ENCODE results near the gene UBASH3B.
A peak's percentile ranks its signal among the peaks of the same experiment; 100 is the strongest.

DNA sequence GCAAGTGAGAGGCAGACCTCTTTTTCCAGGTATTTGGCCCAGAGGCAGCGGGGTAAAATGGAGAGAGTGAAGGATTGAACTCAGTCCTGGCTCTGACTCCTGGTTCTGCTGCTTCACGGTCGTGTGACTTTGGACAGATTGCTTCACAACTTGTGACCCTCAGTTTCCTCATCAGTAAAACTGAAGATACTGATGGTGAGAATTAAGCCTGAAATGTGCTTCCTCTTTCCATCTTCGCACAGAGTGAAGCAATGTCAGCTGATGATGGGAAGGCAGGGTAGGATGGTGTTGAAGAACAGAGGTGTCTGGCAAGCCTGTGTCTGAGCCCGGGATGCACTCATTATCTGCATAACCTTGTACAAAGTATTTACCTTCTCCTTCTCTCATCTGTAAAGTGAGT, 59.0 kb downstream of the UBASH3B start:
- TF ChIP-seq, protein P1, sequence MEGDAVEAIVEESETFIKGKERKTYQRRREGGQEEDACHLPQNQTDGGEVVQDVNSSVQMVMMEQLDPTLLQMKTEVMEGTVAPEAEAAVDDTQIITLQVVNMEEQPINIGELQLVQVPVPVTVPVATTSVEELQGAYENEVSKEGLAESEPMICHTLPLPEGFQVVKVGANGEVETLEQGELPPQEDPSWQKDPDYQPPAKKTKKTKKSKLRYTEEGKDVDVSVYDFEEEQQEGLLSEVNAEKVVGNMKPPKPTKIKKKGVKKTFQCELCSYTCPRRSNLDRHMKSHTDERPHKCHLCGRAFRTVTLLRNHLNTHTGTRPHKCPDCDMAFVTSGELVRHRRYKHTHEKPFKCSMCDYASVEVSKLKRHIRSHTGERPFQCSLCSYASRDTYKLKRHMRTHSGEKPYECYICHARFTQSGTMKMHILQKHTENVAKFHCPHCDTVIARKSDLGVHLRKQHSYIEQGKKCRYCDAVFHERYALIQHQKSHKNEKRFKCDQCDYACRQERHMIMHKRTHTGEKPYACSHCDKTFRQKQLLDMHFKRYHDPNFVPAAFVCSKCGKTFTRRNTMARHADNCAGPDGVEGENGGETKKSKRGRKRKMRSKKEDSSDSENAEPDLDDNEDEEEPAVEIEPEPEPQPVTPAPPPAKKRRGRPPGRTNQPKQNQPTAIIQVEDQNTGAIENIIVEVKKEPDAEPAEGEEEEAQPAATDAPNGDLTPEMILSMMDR (IDR thresholded peaks at IDR 0.05; ENCODE audit: insufficient read depth, low read length), result no peak
- TF ChIP-seq SPI1 (IDR thresholded peaks at IDR 0.05; ENCODE audit: borderline replicate concordance, low read depth), result peak; percentile 76; the same call in 1 of the 2 replicates
- TF ChIP-seq POLR2AphosphoS5 (IDR thresholded peaks at IDR 0.05; ENCODE audit: low read depth), result peak; percentile 79
- TF ChIP-seq, protein P2, sequence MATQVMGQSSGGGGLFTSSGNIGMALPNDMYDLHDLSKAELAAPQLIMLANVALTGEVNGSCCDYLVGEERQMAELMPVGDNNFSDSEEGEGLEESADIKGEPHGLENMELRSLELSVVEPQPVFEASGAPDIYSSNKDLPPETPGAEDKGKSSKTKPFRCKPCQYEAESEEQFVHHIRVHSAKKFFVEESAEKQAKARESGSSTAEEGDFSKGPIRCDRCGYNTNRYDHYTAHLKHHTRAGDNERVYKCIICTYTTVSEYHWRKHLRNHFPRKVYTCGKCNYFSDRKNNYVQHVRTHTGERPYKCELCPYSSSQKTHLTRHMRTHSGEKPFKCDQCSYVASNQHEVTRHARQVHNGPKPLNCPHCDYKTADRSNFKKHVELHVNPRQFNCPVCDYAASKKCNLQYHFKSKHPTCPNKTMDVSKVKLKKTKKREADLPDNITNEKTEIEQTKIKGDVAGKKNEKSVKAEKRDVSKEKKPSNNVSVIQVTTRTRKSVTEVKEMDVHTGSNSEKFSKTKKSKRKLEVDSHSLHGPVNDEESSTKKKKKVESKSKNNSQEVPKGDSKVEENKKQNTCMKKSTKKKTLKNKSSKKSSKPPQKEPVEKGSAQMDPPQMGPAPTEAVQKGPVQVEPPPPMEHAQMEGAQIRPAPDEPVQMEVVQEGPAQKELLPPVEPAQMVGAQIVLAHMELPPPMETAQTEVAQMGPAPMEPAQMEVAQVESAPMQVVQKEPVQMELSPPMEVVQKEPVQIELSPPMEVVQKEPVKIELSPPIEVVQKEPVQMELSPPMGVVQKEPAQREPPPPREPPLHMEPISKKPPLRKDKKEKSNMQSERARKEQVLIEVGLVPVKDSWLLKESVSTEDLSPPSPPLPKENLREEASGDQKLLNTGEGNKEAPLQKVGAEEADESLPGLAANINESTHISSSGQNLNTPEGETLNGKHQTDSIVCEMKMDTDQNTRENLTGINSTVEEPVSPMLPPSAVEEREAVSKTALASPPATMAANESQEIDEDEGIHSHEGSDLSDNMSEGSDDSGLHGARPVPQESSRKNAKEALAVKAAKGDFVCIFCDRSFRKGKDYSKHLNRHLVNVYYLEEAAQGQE (IDR thresholded peaks at IDR 0.05; ENCODE audit: insufficient replicate concordance, low read depth), result no peak
- no peak for TF ChIP-seq GABPA (IDR thresholded peaks at IDR 0.05; ENCODE audit: low read depth)

Measured in HL-60 (cell line).